ENCODE measurements around the gene NAB1.

DNA sequence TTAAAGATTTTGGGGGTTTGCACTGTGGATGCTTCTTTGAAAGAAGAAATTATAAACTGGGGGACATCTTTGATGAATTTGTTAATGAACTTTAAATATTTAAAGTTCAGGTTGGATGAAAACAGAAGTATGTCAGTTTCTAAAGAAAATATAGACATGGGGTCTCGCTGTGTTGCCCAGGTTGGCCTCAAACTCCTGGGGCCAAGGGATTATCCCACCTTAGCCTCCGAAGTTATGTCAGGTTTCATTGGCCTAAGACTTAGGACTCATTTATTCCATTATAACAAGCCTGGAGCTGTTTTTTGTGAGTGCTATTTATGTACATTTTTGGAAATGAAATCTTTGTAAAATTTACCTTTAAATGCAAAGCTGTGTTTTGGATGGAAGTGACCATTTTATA lies 2.5 kb downstream of the NAB1 start:
- TF ChIP-seq TAF1 (IDR thresholded peaks at IDR 0.05; ENCODE audit: low read depth), result no peak
- TF ChIP-seq, protein P1, sequence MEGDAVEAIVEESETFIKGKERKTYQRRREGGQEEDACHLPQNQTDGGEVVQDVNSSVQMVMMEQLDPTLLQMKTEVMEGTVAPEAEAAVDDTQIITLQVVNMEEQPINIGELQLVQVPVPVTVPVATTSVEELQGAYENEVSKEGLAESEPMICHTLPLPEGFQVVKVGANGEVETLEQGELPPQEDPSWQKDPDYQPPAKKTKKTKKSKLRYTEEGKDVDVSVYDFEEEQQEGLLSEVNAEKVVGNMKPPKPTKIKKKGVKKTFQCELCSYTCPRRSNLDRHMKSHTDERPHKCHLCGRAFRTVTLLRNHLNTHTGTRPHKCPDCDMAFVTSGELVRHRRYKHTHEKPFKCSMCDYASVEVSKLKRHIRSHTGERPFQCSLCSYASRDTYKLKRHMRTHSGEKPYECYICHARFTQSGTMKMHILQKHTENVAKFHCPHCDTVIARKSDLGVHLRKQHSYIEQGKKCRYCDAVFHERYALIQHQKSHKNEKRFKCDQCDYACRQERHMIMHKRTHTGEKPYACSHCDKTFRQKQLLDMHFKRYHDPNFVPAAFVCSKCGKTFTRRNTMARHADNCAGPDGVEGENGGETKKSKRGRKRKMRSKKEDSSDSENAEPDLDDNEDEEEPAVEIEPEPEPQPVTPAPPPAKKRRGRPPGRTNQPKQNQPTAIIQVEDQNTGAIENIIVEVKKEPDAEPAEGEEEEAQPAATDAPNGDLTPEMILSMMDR (IDR thresholded peaks at IDR 0.05; ENCODE audit: poor library complexity, severe bottlenecking), result no peak
- TF ChIP-seq POLR2AphosphoS5 (IDR thresholded peaks at IDR 0.05), result no peak
- TF ChIP-seq MXI1 (conservative IDR thresholded peaks at IDR 0.05; ENCODE audit: poor library complexity, severe bottlenecking), result no peak
